ENCODE results near the gene CD55.

Gene CD55, protein sequence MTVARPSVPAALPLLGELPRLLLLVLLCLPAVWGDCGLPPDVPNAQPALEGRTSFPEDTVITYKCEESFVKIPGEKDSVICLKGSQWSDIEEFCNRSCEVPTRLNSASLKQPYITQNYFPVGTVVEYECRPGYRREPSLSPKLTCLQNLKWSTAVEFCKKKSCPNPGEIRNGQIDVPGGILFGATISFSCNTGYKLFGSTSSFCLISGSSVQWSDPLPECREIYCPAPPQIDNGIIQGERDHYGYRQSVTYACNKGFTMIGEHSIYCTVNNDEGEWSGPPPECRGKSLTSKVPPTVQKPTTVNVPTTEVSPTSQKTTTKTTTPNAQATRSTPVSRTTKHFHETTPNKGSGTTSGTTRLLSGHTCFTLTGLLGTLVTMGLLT

DNA sequence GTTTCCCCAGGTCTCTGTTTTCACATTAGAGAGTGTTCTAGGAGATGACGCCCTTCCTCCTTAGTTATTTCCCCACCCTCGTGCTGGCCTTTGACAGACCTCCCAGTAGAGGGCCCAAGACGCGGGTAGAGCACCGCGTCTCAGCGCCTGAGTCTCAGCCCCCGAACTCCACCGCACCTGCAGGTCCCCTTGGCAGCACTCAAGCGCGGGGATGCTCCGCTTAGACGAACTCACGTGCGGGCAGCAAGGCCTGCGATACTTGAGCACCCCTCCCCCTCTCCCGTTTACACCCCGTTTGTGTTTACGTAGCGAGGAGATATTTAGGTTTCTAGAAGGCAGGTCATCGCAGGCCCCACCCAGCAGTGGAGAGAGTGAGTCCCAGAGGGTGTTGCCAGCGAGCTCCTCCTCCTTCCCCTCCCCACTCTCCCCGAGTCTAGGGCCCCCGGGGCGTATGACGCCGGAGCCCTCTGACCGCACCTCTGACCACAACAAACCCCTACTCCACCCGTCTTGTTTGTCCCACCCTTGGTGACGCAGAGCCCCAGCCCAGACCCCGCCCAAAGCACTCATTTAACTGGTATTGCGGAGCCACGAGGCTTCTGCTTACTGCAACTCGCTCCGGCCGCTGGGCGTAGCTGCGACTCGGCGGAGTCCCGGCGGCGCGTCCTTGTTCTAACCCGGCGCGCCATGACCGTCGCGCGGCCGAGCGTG lies at the start of gene CD55:
Gene CD55, plus strand, starts transcription at position 600 of the 711 bp plus-strand sequence. Its CDS starts 88 bp downstream, at position 688.
- peak; percentile 81 for DNase-seq

DNA sequence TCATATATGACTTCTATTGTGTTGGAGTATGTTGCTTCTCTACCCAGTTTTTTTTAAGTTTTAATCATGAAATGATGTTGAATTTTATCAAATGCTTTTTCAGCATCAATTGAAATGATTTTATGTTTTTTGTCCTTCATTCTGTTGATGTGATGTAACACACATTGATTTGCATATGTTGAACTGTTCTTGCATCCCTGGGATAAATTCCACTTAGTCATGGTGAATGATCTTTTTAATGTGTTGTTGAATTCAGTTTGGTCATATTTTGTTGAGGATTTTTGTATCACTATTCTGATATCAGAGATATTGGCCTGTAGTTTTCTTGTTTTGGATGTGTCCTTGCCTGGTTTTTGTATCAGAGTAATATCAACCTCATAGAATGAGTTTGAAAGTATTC lies 46.6 kb upstream of the CD55 start:
- DNase-seq: no peak

DNA sequence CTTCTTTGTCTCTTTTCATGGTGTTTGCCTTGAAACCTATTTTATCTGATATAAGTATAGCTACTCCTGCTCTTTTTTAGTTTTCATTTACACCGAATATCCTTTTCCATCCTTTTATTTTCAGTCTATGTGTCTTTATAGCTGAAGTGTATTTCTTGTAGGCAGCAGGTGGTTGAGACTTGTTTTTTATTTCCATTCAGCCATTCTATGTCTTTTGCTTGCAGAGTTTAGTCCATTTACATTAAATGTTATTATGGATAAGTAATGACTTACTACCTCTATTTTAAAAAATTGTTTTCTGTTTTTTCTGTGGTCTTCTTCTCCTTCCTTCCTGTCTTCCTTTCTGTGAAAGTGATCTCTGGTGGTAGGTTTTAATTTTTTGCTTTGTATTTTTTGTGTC lies 45.0 kb upstream of the CD55 start:
- no peak for DNase-seq

DNA sequence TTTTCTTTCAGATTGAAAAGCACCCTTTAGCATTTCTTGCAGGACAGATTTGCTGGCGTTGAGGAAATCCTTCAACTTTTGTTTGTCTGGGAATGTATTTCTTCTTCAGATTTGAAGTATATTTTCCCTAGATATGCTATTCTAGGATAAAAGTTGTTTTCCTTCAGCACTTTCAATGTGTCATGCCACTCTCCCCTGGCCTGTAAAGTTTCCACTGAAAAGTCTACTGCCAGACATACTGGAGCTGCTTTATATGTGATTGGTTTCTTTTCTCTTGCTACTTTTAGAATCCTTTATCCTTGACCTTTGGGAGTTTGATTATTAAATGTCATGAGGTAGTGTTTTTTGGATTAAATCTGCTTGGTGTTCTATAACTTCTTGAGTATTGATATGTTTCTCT lies 44.2 kb upstream of the CD55 start:
- DNase-seq: no peak

DNA sequence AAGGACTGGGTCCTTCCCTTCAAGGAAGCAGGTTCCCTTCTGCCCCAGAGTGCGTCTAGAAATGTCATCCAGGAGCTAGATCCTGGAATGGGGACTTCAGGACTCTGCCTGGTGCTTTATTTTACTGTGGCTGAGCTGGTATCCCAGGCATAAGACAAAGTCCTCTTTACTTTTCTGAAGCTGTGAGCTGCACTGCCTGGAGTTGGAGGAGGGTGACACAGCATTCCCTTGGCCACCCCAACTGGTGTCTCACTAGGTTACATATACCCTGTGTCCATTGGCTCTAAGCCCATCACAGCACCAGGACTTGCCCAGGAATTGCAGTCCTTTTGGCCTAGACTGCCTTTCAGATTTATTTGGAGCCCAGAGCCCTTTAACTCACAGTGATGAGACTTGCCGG lies 41.8 kb upstream of the CD55 start:
- DNase-seq: no peak

DNA sequence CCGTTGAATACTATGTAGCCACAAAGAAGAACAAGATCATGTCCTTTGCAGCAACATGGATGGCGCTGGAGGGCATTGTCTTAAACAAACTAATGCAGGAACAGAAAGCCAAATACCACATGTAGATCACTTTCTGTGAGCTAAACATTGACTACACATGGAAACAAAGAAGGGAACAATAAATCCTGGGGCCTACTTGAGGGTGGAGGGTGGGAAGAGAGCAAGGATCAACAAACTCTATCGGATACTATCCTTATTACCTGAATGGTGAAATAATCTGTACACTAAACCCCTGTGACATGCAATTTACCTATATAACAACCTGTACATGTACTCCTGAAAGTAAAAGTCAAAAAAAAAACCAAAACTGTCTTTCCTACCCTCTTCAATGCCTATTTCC lies 40.8 kb upstream of the CD55 start:
- no peak for DNase-seq

DNA sequence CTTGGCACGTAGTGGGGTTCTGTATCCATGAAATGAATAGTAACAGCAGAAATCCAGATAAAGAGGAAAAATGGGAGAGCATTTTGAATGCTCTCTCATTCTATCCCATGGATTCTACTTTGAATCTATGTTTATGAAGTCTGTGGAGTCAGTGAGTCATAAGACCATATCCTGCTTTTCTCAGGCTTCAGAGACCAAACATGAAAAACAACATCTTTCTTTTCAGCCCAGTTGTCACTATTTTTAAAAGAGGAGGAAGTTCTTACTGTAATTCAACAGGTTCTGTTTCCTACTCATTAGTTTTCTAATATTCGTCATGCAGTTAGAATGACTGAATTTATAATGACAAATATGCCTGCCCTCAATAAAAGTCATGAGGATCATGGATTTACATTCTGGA lies 39.4 kb upstream of the CD55 start:
- DNase-seq: no peak

DNA sequence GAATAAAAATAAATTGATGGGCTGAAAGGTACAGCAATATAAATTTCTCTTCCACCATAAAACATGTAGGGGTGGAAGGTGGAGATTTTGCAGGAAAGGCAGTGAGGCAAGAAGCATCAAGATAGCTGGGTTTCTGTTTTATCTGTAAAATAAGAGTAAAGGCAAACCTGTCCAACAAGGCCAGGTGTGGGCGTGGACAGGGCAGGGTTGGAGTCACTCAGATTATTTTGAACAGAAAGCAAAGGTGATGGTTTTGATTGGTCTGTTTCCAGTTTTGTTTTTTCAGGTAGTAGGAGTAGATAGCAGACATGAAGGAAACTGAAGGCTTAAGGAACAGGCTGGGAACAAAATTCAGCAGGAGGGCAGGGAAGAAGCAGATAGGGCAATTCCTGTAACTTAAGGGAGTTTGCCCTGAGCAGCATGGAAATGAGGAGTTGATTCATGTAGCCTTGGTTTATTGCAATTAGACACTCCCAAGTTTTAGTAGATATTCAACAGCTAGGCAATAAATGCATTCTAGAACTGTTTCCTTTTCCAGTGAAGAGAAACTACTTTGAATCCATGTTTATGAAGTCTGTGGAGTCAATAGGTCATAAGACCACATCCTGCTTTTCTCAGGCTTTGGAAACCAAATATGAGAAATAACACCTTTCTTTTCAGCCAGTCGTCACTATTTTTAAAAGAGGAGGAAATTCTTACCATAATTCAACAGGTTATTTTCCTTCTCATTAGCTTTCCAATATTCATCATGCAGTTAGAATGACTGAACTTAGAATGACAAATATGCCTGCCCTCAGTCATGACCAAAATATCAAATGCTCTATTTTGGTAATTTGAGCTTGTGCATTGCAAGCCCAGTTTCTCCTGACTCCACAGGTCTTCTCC lies 38.7 kb upstream of the CD55 start:
- DNase-seq: no peak

DNA sequence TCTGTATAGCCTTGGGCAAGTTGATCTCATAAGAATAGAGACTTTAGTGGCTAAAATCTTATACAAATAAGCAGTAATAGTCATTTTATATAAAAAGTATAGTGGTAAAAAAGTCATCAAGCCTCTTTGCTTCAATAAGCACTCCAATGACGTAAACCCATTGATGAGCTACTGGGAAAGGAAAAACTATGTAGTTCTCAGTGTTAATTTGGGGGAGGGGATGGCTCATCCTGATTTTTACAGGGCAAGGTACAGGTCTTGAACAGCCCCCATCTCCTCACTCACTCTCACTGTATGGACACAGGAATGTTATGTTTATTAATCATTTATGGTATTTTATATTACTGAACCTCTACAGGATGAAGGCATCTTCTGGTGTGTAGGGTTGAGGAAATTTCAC lies 38.1 kb upstream of the CD55 start:
- no peak for DNase-seq

DNA sequence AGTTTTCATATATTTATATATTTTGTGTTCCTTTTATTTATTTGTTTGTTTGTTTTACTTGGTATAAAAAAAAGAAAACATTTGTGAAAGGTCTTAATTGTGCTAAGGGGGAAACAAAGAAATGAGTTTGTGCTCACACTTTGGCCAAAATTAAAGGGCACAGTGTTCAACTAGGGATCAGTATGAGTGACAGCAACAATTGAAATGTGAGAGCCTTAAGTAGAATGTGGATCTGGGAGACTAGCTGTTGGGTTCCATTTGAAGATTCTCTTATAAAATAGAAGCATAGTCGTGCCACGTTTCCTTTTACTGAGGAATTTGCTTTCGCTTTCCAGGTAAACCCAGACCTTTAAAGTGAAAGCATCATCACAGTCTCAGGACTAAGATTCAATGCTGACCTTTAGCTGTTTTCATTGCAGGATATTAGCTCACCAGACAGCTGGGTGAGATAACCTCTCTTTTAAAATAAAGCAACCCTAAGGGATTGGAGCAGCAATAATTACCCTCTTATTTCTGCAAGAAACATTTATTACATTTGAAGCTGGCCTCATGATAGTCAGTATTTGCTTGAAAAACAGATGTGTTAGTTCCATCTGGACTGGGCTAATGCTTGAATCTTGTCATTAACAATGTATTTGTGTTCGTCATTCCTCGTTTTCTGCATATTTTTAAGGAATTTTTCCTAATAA lies 37.1 kb upstream of the CD55 start:
- DNase-seq: no peak

DNA sequence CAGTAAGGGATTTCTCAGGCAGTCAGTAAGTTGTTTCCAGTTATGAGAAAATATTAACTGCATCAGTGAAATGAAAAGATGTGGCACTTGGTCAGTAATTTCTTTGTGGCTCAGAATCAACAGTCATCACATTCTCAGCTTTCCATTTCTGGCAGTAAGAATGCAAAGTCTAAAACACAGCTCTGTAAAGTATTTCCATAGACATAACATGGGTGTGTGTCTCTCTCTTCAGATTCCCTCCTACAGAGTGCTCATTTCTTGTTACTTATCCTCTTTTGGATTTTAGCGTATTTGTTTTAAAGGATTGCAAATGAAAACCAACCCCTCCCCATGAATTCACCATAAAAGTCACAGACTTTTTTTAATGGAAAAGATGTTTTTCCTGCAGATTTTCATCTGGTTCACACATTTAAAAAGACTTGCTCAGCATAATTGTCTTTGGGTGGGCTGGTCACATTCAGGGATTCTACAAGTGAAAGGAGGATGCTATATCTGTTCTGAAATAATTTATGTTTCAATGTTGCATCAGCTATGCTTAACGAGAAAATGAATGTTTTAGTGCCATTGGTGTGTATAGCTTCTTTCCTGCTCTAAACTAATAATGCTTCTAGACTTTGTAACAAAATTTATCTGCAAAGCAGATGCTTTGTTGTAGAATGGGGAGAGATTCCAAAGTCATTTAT lies 34.6 kb upstream of the CD55 start:
- DNase-seq: no peak

DNA sequence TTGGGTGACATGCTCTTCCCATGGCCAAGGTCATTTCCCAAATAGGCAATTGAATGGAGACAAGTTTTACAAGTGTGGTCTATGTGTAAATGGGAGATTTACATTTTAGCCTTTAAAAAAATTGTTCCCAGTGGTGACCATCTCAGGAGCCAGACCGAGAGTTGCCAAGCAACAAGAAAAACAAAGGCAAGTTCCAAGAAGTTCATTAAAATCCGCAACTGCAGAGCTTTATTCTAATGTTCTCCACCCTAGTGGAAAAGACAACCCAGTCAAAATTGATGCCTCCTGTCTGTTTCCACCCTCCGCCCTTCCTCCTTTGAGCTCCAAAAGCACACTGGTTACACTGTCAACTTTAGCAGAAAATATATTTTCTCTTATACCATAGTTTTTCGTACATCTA lies 33.2 kb upstream of the CD55 start:
- no peak for DNase-seq

DNA sequence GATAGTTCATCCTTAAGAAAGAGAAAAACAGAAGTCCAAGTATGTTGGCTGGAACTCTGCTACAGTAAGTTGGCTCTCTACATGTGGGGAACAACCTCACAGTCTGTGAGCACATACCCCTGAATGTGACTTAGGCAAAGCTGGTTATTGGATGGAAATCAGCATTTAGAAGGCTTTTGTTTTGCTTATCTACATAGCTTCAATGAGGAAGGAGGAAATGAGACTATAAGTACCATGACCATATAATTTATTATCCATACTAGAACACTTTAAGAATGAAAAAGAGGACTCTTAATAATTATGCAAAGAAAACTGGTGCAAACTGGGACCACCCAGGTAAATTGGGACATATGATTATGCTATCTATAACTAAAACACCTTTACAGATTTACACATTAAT lies 31.7 kb upstream of the CD55 start:
- DNase-seq: no peak

DNA sequence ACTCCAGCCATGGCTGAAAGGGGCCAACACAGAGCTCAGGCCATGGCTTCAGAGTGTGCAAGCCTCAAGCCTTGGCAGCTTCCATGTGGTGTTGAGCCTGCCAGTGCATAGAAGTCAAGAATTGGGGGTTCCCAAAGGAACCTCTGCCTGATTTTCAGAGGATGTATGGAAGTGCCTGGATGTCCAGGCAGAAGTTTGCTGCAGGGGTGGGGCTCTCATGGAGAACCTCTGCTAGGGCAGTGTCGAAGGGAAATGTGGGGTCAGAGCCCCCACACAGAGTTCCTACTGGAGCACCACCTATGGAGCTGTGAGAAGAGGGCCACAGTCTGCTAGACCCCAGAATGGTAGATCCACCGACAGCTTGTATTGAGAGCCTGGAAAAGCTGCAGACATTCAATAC lies 29.8 kb upstream of the CD55 start:
- DNase-seq: no peak

DNA sequence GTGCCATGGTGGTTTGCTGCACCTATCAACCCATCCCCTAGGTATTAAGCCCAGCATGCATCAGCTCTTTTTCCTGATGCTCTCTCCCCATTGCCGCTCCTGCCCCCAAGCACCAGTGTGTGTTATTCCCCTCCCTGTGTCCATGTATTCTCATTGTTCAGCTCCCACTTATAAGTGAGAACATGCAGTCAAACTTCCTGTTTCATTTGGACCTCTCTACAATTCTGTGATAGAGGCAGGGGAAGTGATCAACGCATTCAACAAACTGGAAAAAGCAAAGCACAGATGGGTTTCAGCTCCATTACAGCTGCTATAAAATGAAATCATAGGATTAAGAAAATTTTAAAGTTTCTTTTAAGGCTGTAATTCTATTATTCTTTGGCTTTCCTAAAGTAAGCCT lies 23.3 kb upstream of the CD55 start:
- no peak for DNase-seq

DNA sequence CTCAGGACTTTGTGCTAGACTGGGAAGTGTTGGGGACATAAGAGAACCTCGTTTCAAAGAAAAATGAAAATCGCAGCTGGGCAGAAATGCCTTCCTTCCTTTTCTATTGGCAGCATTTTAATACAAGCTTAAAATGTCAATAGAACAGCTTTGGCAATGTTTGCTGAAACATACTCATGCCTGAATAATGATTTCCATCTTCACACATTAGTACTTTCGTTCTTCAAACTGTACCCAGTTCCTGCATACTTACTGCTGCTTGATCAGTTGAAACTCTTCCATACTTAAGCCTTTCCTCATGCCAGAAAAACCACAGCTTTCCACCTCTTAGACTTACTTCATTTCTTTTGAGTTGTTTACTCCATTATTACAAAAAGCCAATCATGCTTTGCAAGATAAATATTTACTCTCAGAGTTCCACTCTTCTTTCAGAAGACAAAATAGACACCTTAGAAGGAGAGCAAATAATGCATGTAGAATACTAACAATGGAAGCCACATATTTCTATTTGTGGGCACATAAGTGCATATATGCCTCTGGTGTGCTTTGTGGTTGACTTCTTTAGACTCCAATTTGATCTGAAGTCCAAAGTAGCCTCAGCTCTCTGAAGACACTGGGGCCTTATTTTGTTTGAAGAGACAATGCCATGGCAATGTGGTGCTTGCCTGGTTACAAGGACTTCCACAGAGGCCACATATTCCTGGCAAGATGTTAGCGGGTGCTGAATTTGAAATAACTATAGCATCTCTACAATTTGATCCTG lies 22.7 kb upstream of the CD55 start:
- peak; percentile 50 for DNase-seq

DNA sequence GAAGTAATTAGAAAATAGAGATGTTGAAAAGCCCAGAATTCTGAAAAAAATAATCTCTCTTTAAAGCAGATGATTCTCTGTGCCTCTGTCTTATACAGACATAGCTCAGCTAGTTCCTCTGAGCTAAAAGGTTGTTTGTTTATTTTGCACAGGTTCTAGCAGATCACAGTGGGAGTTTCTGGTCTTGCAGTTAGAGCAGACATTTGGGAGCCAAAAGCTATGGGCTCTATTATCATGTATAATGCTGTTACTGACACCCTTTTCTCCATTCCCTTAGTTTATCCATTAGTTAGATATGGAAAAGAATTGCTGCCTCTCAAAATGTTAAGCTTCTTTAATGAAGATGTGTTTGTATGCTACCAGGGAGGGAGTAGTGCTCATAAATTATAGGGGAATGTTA lies 20.5 kb upstream of the CD55 start:
- DNase-seq: no peak

DNA sequence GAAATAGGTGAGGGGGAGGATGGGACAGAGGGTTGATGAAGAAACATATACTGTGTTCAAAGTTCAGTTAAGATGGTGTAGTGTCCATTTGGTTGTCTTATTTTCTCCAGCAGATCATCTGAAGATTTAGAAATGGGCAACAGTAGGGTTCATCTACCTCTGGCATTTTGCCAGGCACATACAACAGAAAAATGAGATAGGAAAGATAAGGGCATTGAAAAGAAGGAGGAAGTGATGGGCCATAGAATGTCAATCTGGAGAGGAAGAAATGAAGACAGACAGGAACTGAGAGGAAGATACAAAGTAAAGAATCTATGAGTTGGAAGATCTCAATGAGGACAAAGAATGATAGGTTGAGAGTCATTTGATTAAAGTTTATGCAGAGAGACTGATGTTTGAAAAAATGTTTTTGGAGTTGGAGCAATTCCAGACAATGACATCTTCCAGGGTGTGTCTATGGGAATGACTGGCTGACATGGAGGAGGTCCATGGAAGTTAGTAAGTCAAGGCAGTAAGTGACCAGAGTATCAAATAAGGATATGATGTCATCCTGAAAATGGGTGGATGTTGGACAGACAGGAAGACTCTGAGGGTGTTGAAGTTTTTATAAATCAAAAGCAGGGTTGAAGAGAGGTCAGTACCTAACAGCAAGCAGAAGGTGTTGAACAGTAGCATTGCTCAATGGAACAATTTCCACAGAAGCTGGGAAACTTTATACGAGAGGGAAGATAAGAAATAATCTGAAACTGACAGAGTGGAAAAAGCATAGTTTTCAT lies 18.7 kb upstream of the CD55 start:
- no peak for DNase-seq

DNA sequence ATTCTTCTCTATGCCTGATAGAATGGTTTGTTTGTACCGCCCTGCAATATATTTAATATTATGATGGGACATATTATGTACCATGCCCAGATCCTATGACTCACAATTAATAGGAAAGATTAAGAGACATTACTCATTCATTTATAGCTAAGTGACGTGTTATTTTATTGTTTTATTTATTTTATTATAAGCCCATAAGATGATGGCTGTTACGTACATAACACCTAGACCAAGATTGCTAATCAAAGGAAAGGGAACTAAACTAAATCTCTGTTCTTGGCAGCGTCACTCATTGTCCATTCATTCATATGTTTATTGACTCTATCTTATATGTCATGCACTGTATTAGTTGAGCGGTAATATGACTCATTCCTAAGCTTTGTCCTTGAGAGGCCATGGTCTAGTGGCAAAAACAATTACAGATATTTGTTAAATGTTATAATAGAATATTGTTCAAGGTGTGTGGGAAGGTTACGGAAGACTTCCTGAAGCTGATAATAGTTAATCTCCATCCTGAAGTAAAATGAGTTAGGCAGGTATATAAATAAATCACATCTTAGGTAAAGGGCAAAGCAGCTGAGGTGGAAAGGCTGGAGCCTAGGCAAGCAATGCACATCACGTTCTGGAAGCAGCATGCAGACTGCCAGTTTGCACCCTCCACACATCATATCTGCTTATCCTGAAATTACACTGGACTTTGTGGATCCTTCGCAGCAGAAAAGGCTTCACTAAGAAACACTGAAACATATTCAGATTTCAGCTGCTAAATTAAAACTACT lies 16.6 kb upstream of the CD55 start:
- DNase-seq: peak; percentile 11

DNA sequence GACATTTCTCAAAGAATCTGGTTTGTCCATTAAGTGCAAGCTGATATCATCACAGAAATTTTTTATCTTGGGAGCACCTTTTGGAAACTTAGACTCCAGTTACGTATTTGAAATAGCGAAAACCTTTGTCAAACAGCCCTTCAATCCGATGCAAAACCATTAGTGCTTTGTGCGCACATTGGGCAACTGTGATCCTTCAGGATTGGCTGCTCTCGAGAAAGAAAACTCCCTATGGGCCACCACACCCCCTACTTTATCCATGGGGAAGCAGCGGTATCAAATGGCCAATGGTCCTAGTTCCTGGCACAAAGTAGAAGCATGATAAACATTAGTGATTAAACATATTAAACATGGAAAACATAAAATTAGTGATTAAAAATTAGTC lies 16.0 kb upstream of the CD55 start:
- no peak for DNase-seq
